Measurements from ENCODE around the gene KRTAP25-1.

KRTAP25-1 gene

DNA sequence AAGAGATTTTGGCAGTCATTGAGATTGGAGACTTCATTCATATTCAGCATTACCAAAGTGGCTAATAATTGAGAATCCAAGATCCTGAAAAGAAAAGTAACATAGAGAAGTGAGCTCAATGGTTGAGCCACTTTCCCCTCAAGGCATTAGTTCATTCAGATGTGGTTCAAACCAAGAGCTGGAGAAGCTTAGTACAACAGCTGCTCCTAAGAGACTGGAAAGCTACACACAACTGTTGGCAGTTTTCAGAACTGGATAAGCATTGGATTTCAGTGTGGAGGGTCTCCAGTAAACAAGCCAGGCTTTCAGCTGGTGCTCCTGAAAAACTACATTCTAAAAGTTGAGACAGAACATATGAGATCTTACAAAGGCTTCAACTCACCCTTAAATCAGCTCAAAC is 44.3 kb downstream of the KRTAP25-1 start:
- DNase-seq = no peak

DNA sequence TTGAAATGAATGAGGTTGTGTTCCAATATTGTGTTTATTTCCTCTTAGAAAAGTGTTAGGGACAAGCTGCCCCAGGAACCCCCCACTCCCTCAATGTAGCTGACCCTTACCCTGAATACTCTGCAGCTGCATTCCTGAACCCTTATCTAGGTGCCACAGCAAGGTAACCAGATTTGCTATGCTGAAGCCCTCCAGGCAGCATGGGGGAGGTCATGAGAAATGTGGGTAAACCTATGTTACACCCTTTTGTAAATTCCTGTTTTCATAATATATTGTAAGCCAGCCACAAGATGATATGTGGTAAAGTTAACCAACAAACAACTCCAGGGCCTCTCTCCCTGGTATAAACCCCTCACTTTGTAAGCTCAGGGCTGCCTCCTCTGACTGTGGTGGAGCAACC is 45.6 kb downstream of the KRTAP25-1 start:
- DNase-seq = no peak

DNA sequence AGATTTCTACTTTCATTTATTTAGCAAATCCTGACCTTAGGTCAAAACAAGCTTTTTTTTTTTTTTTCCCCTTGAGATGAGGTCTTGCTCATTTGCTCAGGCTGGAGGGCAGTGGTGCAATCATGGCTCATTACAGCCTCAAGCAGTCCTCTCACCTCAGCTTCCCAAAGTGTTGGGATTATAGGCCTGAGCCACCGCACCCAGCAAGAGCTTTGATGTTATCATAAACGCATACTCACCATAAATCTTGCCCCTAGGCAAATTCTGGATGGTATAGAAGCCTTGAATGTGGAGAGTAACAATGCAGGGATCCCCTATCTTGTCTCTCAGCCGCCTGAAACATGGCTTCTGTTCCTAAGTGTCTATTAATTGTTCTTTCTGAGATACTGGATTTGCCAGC is 48.7 kb downstream of the KRTAP25-1 start:
- no peak for DNase-seq

Data from NCI-H1436 treated with DMSO at 0.1 percent for 48 hours (cell line).